MCF 10A (cell line): ENCODE data around the gene RAB8A. TPM values are rescaled to one million over a fixed set of nuclear protein-coding genes. Genes with fewer than 3 reads are reported as not detected.

ENCODE experiments used
- BruUV-seq: library from RNA; stranded (reverse); fragments of 400-500 nt; replicated peaks from 2 replicates; lab custom pipeline; 2021; lab: Mats Ljungman, UMichigan
- CTCF ChIA-PET: fragments of 300-600 bp; sonication (Branson Sonifier 250); formaldehyde crosslinking; extraction: SDS; loops from one replicate; lab custom pipeline; 2021; ENCODE audit warnings: antibody characterized with exemption, inconsistent platforms; lab: Yijun Ruan, JAX
- POLR2A ChIA-PET: fragments of 300-600, 350-650 bp; sonication (Branson Sonifier 250); formaldehyde crosslinking; extraction: SDS; loops from one replicate; lab custom pipeline; 2020; ENCODE audit warnings: antibody characterized with exemption, inconsistent platforms; lab: Yijun Ruan, JAX
- DNase-seq: peaks from one replicate; pipeline ENCODE4 v3.0.0-alpha.2; 2018; ENCODE audit not compliant: unreplicated experiment
- H3K27ac Mint-ChIP-seq: one replicate; pipeline ENCODE4 v1.8.0; 2022; ENCODE audit warnings: mild to moderate bottlenecking, low read depth, mixed read lengths; ENCODE audit not compliant: unreplicated experiment
- H3K27me3 Mint-ChIP-seq: one replicate; pipeline ENCODE4 v1.8.0; 2022; ENCODE audit warnings: mixed read lengths; ENCODE audit not compliant: insufficient read depth, unreplicated experiment
- H3K36me3 Mint-ChIP-seq: one replicate; pipeline ENCODE4 v1.8.0; 2022; ENCODE audit warnings: mild to moderate bottlenecking, moderate library complexity, mixed read lengths; ENCODE audit not compliant: insufficient read depth, unreplicated experiment
- H3K4me1 Mint-ChIP-seq: one replicate; pipeline ENCODE4 v1.8.0; 2022; ENCODE audit warnings: mixed read lengths; ENCODE audit not compliant: insufficient read depth, unreplicated experiment
- H3K4me3 Mint-ChIP-seq: one replicate; pipeline ENCODE4 v1.8.0; 2022; ENCODE audit warnings: mild to moderate bottlenecking, moderate library complexity, mixed read lengths; ENCODE audit not compliant: unreplicated experiment
- H3K9me3 Mint-ChIP-seq: one replicate; pipeline ENCODE4 v1.8.0; 2022; ENCODE audit warnings: mixed read lengths; ENCODE audit not compliant: unreplicated experiment
- intact Hi-C: fragments of 100-400 bp; cut with micrococcal nuclease; formaldehyde crosslinking; loops from 2 replicates; pipeline ENCODE4 v1.14.1; 2022
- total RNA-seq: library from RNA; stranded (reverse); gene quantifications from 2 replicates; pipeline ENCODE4 v1.2.3, GENCODE V29; 2022
- TF ChIP-seq, protein P1 (sequence below): fragments of 200-600 bp; IDR thresholded peaks from one replicate; pipeline ENCODE4 v1.8.0; 2022; ENCODE audit warnings: antibody characterized with exemption, mild to moderate bottlenecking; ENCODE audit not compliant: unreplicated experiment

Gene RAB8A
- total RNA-seq, 1 experiment from 2014 or later, result 41.6 TPM

DNA sequence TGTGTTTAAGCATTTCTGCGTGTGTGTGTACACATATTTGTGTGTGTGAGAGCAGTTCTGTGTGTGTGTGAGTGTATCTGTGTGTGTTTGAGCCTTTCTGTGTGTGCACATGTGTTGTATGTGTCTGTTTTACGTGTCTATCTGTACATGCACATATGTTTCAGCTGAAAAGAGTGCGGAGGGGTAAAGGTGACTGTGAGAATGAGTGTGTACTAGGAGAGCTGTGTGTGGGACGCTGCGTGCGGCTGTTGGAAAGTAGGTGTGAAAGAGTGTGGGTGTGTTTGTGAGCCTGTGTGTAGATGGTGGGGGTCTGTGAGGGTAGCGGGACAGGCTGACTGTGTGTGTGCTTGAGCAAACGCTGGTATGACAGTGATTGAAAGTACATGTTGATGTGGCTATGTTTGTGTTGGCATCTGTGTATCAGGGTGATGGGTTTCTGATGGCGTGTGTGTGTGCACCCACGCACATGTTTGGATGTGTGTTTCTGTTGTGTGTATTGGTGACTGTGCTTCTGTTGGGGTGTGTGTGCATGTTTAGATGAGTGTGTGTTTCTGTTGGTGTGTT, 42.9 kb upstream of the RAB8A start:
- no peak for DNase-seq
- POLR2A ChIA-PET, result interaction anchor here (0.6 to 4.3 kb wide), 4 partner anchors 8 to 1176 kb away, joined by 3 to 51 read pairs (median 3); partner anchors contain the start of genes RAB8A and TPM4
- intact Hi-C loops, result no loop called here
- TF ChIP-seq, protein P1, sequence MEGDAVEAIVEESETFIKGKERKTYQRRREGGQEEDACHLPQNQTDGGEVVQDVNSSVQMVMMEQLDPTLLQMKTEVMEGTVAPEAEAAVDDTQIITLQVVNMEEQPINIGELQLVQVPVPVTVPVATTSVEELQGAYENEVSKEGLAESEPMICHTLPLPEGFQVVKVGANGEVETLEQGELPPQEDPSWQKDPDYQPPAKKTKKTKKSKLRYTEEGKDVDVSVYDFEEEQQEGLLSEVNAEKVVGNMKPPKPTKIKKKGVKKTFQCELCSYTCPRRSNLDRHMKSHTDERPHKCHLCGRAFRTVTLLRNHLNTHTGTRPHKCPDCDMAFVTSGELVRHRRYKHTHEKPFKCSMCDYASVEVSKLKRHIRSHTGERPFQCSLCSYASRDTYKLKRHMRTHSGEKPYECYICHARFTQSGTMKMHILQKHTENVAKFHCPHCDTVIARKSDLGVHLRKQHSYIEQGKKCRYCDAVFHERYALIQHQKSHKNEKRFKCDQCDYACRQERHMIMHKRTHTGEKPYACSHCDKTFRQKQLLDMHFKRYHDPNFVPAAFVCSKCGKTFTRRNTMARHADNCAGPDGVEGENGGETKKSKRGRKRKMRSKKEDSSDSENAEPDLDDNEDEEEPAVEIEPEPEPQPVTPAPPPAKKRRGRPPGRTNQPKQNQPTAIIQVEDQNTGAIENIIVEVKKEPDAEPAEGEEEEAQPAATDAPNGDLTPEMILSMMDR, result no peak
- Mint-ChIP-seq H3K4me3 (no peak overlapping the region), H3K27me3 (no peaks in the 10 kb centered on the region), H3K4me1 (peaks cover 6% of the 10 kb centered on the region), H3K9me3 (no peaks in the 10 kb centered on the region), H3K36me3 (peaks cover 5% of the 10 kb centered on the region), H3K27ac (no peak overlapping the region)
- BruUV-seq, result no TSS peak
- CTCF ChIA-PET, result interaction anchor here (0.6 to 1.0 kb wide), 3 partner anchors 10 to 93 kb away, joined by 3 to 4 read pairs (median 3); no protein-coding TSS in a partner anchor

GRCh38 chr19:16069813-16070365, 41.8 kb upstream of the RAB8A start:
- BruUV-seq, result TSS peak; percentile 34
- POLR2A ChIA-PET, result interaction anchor here (0.6 to 1.5 kb wide), 8 partner anchors 9 to 429 kb away, joined by 3 to 12 read pairs (median 4); partner anchors contain the start of genes CYP4F3 and RAB8A

DNA sequence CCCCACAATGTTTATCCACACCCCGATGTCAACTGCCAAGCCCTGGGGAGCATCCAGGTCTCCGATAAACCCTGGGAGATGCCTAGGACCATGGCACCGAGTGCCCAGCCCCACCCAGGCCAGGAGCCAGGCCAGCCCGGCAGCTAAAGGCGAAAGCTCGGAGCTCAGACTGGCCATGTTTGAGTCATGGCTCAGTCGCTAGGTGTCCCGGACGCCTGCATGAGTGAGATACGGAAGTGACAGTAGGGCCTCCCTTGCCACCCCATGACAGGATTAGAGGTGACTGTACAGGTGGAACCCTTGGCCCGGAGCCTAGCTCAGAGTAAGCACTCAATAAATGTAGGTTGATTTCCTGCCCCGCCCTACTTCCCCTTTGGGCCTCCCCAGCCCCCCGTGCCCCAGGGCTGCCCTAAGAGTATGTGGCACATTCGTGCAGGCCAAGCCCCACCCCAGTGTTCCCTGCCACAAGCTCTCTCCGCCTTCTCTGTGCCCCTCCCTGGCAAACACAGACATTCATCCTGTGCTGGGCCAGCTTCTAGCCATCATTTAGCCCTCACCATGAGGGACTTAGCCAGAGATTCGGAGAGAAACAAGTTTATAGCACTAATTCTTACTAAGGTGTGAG, 41.2 kb upstream of the RAB8A start:
- peak; percentile 85 for DNase-seq
- Mint-ChIP-seq H3K27ac (no peak overlapping the region), H3K9me3 (no peaks in the 10 kb centered on the region), H3K27me3 (no peaks in the 10 kb centered on the region), H3K4me1 (peaks cover 6% of the 10 kb centered on the region), H3K4me3 (no peak overlapping the region), H3K36me3 (peaks cover 14% of the 10 kb centered on the region)
- POLR2A ChIA-PET, result interaction anchor here (0.6 to 1.5 kb wide), 8 partner anchors 8 to 430 kb away, joined by 3 to 12 read pairs (median 4); partner anchors contain the start of genes CYP4F3 and RAB8A
- intact Hi-C loops, result loop anchor here (1.0 kb wide), 2 partner anchors 8 to 41 kb away; partner anchors contain the start of gene RAB8A
- TF ChIP-seq, protein P1, result no peak
- no TSS peak for BruUV-seq
- CTCF ChIA-PET, result interaction anchor here (0.8 to 4.9 kb wide), 4 partner anchors 8 to 40 kb away, joined by 3 to 23 read pairs (median 6); no protein-coding TSS in a partner anchor

More at GRCh38 chr19:16069813-16070365, 41.8 kb upstream of the RAB8A start:
- no peaks in the 10 kb centered on the region for H3K27me3 Mint-ChIP-seq
- CTCF ChIA-PET, result interaction anchor here (1.3 to 4.9 kb wide), 2 partner anchors 28 to 41 kb away, joined by 3 to 23 read pairs; no protein-coding TSS in a partner anchor
- H3K9me3 Mint-ChIP-seq, result no peaks in the 10 kb centered on the region
- H3K36me3 Mint-ChIP-seq, result peaks cover 12% of the 10 kb centered on the region
- TF ChIP-seq, protein P1, result no peak
- peaks cover 6% of the 10 kb centered on the region for H3K4me1 Mint-ChIP-seq
- H3K27ac Mint-ChIP-seq, result no peak overlapping the region
- DNase-seq, result no peak
- H3K4me3 Mint-ChIP-seq, result no peak overlapping the region
- intact Hi-C loops, result loop anchor here (1.0 kb wide), 2 partner anchors 8 to 41 kb away; partner anchors contain the start of gene RAB8A
